ENCODE measurements around the gene CHRNB4. TPM values are rescaled to one million over a fixed set of nuclear protein-coding genes. Genes with fewer than 3 reads are reported as not detected.

CHRNB4 gene
- total and polyA plus RNA-seq, 10 of the 15 experiments (the other 5 are each of a cell fraction or from before 2014, with no cell fraction given), result 0.10 TPM; not detected in 9

GRCh38 chr15:78671626-78672211, 30.7 kb upstream of the CHRNB4 start:
- Histone ChIP-seq H3K4me2 (ENCODE audit: control insufficient read depth, insufficient read depth) (no peak overlapping the region), H3K9ac (ENCODE audit: control insufficient read depth, insufficient read depth, low read length) (no peak overlapping the region), H3K4me3 (no peak overlapping the region), H3K9me3 (replicated peaks; ENCODE audit: control insufficient read depth, insufficient read depth, low read length) (no peaks in the 10 kb centered on the region; the same call in 2 of the 3 replicates), H4K20me1 (ENCODE audit: control insufficient read depth, insufficient read depth) (no peaks in the 10 kb centered on the region), H3K4me1 (ENCODE audit: control insufficient read depth, insufficient read depth, low read length) (no peaks in the 10 kb centered on the region), H3K27ac (ENCODE audit: control insufficient read depth, insufficient read depth) (no peak overlapping the region), H3K36me3 (ENCODE audit: control insufficient read depth in 2 of 2, insufficient read depth in 2 of 2, low read length in 1 of 2) (no peaks in the 10 kb centered on the region), H3K27me3 (replicated peaks in 1 of 2; ENCODE audit: control insufficient read depth in 2 of 2, insufficient read depth in 2 of 2, low read length in 1 of 2) (no peaks in the 10 kb centered on the region), H2AFZ (ENCODE audit: control insufficient read depth, low read depth, low read length) (no peak overlapping the region), H3K79me2 (ENCODE audit: control insufficient read depth, insufficient read depth, low read length) (no peaks in the 10 kb centered on the region)
- no TSS peak for BruUV-seq (replicated peaks)
- WGBS (ENCODE audit: insufficient coverage, insufficient replicate concordance, low lambda C conversion rate, missing lambda C conversion rate), result 37% methylated on average over 6 of the region's 6 CpGs
- FAIRE-seq (no peak), ATAC-seq (no peak), DNase-seq (ENCODE audit: low read depth, low spot score) (no peak)
- in situ Hi-C loops (cut with MboI), result no loop called here
- CTCF ChIA-PET, result interaction anchor here (1.9 kb wide), 1 partner anchor 33 kb away, joined by 7 read pairs; no protein-coding TSS in a partner anchor
- POLR2A ChIA-PET, result interaction anchor here (0.7 kb wide), 1 partner anchor 15 kb away, joined by 3 read pairs; no protein-coding TSS in a partner anchor
- RAD21 ChIA-PET (ENCODE audit: unreplicated experiment), result interaction anchor here (0.7 kb wide), 1 partner anchor 80 kb away, joined by 3 read pairs; no protein-coding TSS in a partner anchor
- intact Hi-C loops (cut with micrococcal nuclease; ENCODE audit: unreplicated experiment), result no loop called here
- SMC1A ChIA-PET (ENCODE audit: uncharacterized antibody, unreplicated experiment), result no interaction called here
- TF ChIP-seq YY1 (IDR thresholded peaks at IDR 0.05; ENCODE audit: low read depth, low read length), result no peak
- no peak for TF ChIP-seq CBX3 (IDR thresholded peaks at IDR 0.05; ENCODE audit: borderline replicate concordance, low read depth)
- TF ChIP-seq SREBF1 (IDR thresholded peaks at IDR 0.05; ENCODE audit: low read length), result no peak
- no peak for TF ChIP-seq NFYB (IDR thresholded peaks at IDR 0.05; ENCODE audit: insufficient read depth, low read depth, low read length)
- TF ChIP-seq NFIC (IDR thresholded peaks at IDR 0.05; ENCODE audit: low read depth, low read length), result no peak
- no peak for TF ChIP-seq ZNF274 (IDR thresholded peaks at IDR 0.05; ENCODE audit: insufficient read depth, insufficient read length)
- no peak for TF ChIP-seq NR2C1 (IDR thresholded peaks at IDR 0.05)
- TF ChIP-seq E2F8 (IDR thresholded peaks at IDR 0.05; ENCODE audit: low read depth, partially characterized antibody), result no peak
- no peak for TF ChIP-seq CREB1 (IDR thresholded peaks at IDR 0.05; ENCODE audit: low read depth)
- no peak for TF ChIP-seq PRDM15 (CRISPR knock-in tag; IDR thresholded peaks at IDR 0.05)
- TF ChIP-seq PKNOX1 (IDR thresholded peaks at IDR 0.05), result no peak
- TF ChIP-seq RELB (IDR thresholded peaks at IDR 0.05; ENCODE audit: low read depth), result no peak
- no peak for TF ChIP-seq ATF2 (IDR thresholded peaks at IDR 0.05; ENCODE audit: low read length)
